Measurements from ENCODE around the gene ATP1A3. TPM values are rescaled to one million over a fixed set of nuclear protein-coding genes. Genes with fewer than 3 reads are reported as not detected.
"Not testable (repeated sequence)": the region's sequence is repeated elsewhere in the genome, so short reads cannot be mapped to it uniquely, and the experiment has no call there.

The ATP1A3 gene
- polyA plus RNA-seq, 1 donor from 2014 or later, result 36.2 TPM

DNA sequence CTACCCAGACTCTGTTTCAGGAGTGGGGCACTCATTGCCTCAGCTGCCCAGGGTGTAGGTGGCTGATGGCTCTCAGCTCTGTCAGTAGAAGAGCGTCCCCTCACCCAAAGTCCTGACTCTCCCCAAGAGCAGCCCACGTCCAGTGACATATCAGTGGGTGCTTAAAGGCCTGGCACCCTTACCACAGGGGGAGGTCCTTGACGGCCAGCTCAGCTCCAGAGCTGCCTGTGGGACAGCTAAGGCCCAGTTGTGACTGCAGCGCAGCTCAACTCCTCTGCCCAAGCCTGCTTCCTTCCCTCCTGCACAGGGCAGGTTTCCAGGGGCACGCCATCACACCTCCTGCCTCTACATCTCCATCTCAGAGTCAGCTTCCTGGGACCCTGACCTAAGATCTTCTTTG is 43.6 kb upstream of the ATP1A3 start:
- H3K9me3 ChIP-seq (ENCODE audit: low read length), result no peaks in the 10 kb centered on the region
- no peaks in the 10 kb centered on the region for H3K79me2 ChIP-seq (replicated peaks; ENCODE audit: insufficient read depth, low read length)
- no peaks in the 10 kb centered on the region for H3F3A ChIP-seq (ENCODE audit: insufficient read depth, low read length, poor library complexity, severe bottlenecking)
- H4K20me1 ChIP-seq (ENCODE audit: insufficient read depth), result no peaks in the 10 kb centered on the region
- H3K27ac ChIP-seq (ENCODE audit: low read length), result no peak overlapping the region
- no peak overlapping the region for H2AFZ ChIP-seq (ENCODE audit: low read depth, low read length)
- H3K27me3 ChIP-seq (ENCODE audit: insufficient read depth, low read depth, low read length), result no peaks in the 10 kb centered on the region
- peaks cover 6% of the 10 kb centered on the region for H3K36me3 ChIP-seq (ENCODE audit: insufficient read depth, low read length)
- TF ChIP-seq SMC3 (conservative IDR thresholded peaks at IDR 0.05; ENCODE audit: poor library complexity) (no peak), TAF1 (IDR thresholded peaks at IDR 0.05; ENCODE audit: low read depth) (no peak), POLR2AphosphoS5 (IDR thresholded peaks at IDR 0.05) (no peak)
- H3K4me2 ChIP-seq (ENCODE audit: low read length), result no peak overlapping the region
- H3K9ac ChIP-seq (ENCODE audit: low read length), result no peak overlapping the region
- H3K4me3 ChIP-seq (ENCODE audit: low read length), result no peak overlapping the region
- no peaks in the 10 kb centered on the region for H3K9me2 ChIP-seq (ENCODE audit: insufficient read depth, low read length)

GRCh38 chr19:42034640-42035391 is 40.8 kb upstream of the ATP1A3 start:
- TF ChIP-seq RAD21 (conservative IDR thresholded peaks at IDR 0.05) (peak; percentile 82), CTCF (IDR thresholded peaks at IDR 0.05; ENCODE audit: poor library complexity, severe bottlenecking) (peak; percentile 89), SMC3 (conservative IDR thresholded peaks at IDR 0.05; ENCODE audit: poor library complexity) (peak; percentile 77), MXI1 (conservative IDR thresholded peaks at IDR 0.05; ENCODE audit: poor library complexity, severe bottlenecking) (peak; percentile 31)
- H3K4me2 ChIP-seq (ENCODE audit: low read length); H4K20me1 ChIP-seq (ENCODE audit: insufficient read depth); H3K9ac ChIP-seq (ENCODE audit: low read length); H3K27ac ChIP-seq (ENCODE audit: low read length); H3K9me2 ChIP-seq (ENCODE audit: insufficient read depth, low read length); H3F3A ChIP-seq (ENCODE audit: insufficient read depth, low read length, poor library complexity, severe bottlenecking); H3K79me2 ChIP-seq (replicated peaks; ENCODE audit: insufficient read depth, low read length); H3K9me3 ChIP-seq (ENCODE audit: low read length); H3K4me3 ChIP-seq (ENCODE audit: low read length); H2AFZ ChIP-seq (ENCODE audit: low read depth, low read length); H3K36me3 ChIP-seq (ENCODE audit: insufficient read depth, low read length); H3K27me3 ChIP-seq (ENCODE audit: insufficient read depth, low read depth, low read length): not testable (repeated sequence)

- Histone ChIP-seq H4K20me1 (ENCODE audit: insufficient read depth) (no peaks in the 10 kb centered on the region), H3K79me2 (replicated peaks; ENCODE audit: insufficient read depth, low read length) (no peaks in the 10 kb centered on the region), H3K4me3 (ENCODE audit: low read length) (no peak overlapping the region), H3K27ac (ENCODE audit: low read length) (no peak overlapping the region), H3K4me2 (ENCODE audit: low read length) (no peak overlapping the region), H3K9ac (ENCODE audit: low read length) (no peak overlapping the region), H3K27me3 (ENCODE audit: insufficient read depth, low read depth, low read length) (no peaks in the 10 kb centered on the region), H2AFZ (ENCODE audit: low read depth, low read length) (no peak overlapping the region), H3F3A (ENCODE audit: insufficient read depth, low read length, poor library complexity, severe bottlenecking) (no peaks in the 10 kb centered on the region), H3K9me2 (ENCODE audit: insufficient read depth, low read length) (no peaks in the 10 kb centered on the region), H3K9me3 (ENCODE audit: low read length) (no peaks in the 10 kb centered on the region), H3K36me3 (ENCODE audit: insufficient read depth, low read length) (peaks cover 7% of the 10 kb centered on the region)
- no peak for TF ChIP-seq RAD21 (conservative IDR thresholded peaks at IDR 0.05)
- TF ChIP-seq EZH2 (IDR thresholded peaks at IDR 0.05; ENCODE audit: borderline replicate concordance, insufficient read depth, low read length, poor library complexity, severe bottlenecking), result no peak
- no peak for TF ChIP-seq SMC3 (conservative IDR thresholded peaks at IDR 0.05; ENCODE audit: poor library complexity)
- no peak for TF ChIP-seq POLR2AphosphoS5 (IDR thresholded peaks at IDR 0.05)
- TF ChIP-seq REST (IDR thresholded peaks at IDR 0.05; ENCODE audit: borderline replicate concordance), result no peak
- TF ChIP-seq TAF1 (IDR thresholded peaks at IDR 0.05; ENCODE audit: low read depth), result no peak
These were observed 39.4 kb upstream of the ATP1A3 start for GRCh38 chr19:42033413-42033812.
